ENCODE measurements around the gene HSP90AB1. TPM values are rescaled to one million over a fixed set of nuclear protein-coding genes. Genes with fewer than 3 reads are reported as not detected.

The HSP90AB1 gene
- polyA plus RNA-seq, 1 of the 3 experiments (the other 2 are of a cell fraction): 843 TPM

GRCh38 chr6:44250067-44250717, 3.3 kb downstream of the HSP90AB1 start:
- H2AFZ ChIP-seq (ENCODE audit: low read depth): no peak overlapping the region
- peaks cover 80% of the 10 kb centered on the region for H3K79me2 ChIP-seq (ENCODE audit: insufficient read depth)
- peaks cover 63 to 70% of the 10 kb centered on the region in 2 experiments for H3K36me3 ChIP-seq (replicated peaks in 1 of 2; ENCODE audit: control insufficient read depth in 1 of 2, insufficient read depth in 2 of 2, low read length in 1 of 2)
- WGBS (ENCODE audit: low lambda C conversion rate): 74% methylated on average over 6 of the region's 6 CpGs
- no peak overlapping the region for H3K4me3 ChIP-seq (ENCODE audit: low read depth in 2 of 2, low read length in 1 of 2)
- H3K27me3 ChIP-seq (ENCODE audit: insufficient read depth): no peaks in the 10 kb centered on the region
- H3K4me1 ChIP-seq (ENCODE audit: control insufficient read depth in 1 of 2, insufficient read depth in 2 of 2, low read depth in 1 of 2, low read length in 1 of 2): peaks cover 13 to 39% of the 10 kb centered on the region in 2 experiments; a peak in 3 of 4 replicates
- DNase-seq: no peak
- peaks cover 68% of the 10 kb centered on the region for H3F3A ChIP-seq (replicated peaks; ENCODE audit: insufficient read depth)
- TF ChIP-seq, protein P1, sequence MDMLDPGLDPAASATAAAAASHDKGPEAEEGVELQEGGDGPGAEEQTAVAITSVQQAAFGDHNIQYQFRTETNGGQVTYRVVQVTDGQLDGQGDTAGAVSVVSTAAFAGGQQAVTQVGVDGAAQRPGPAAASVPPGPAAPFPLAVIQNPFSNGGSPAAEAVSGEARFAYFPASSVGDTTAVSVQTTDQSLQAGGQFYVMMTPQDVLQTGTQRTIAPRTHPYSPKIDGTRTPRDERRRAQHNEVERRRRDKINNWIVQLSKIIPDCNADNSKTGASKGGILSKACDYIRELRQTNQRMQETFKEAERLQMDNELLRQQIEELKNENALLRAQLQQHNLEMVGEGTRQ (IDR thresholded peaks at IDR 0.05; ENCODE audit: borderline replicate concordance, low read depth, low read length): no peak
- no peak for TF ChIP-seq FOSL2 (IDR thresholded peaks at IDR 0.05; ENCODE audit: borderline replicate concordance, low read depth)
- TF ChIP-seq MXI1 (IDR thresholded peaks at IDR 0.05; ENCODE audit: low read depth, low read length): no peak
- no peak for TF ChIP-seq TEAD4 (IDR thresholded peaks at IDR 0.05; ENCODE audit: borderline replicate concordance, insufficient read depth)
- TF ChIP-seq REST (IDR thresholded peaks at IDR 0.05; ENCODE audit: low read depth, low read length): no peak
- TF ChIP-seq GABPA (IDR thresholded peaks at IDR 0.05; ENCODE audit: low read depth): no peak
- TF ChIP-seq, protein P2, sequence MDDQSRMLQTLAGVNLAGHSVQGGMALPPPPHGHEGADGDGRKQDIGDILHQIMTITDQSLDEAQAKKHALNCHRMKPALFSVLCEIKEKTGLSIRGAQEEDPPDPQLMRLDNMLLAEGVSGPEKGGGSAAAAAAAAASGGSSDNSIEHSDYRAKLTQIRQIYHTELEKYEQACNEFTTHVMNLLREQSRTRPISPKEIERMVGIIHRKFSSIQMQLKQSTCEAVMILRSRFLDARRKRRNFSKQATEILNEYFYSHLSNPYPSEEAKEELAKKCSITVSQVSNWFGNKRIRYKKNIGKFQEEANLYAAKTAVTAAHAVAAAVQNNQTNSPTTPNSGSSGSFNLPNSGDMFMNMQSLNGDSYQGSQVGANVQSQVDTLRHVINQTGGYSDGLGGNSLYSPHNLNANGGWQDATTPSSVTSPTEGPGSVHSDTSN (IDR thresholded peaks at IDR 0.05): no peak
- TF ChIP-seq POLR2AphosphoS5 (IDR thresholded peaks at IDR 0.05; ENCODE audit: low read depth, low read length): no peak
- TF ChIP-seq ELF1 (IDR thresholded peaks at IDR 0.05): no peak
- TF ChIP-seq NFIC (IDR thresholded peaks at IDR 0.05; ENCODE audit: borderline replicate concordance): no peak
- TF ChIP-seq NRF1 (IDR thresholded peaks at IDR 0.05; ENCODE audit: low read depth, low read length): no peak
- TF ChIP-seq, protein P3, sequence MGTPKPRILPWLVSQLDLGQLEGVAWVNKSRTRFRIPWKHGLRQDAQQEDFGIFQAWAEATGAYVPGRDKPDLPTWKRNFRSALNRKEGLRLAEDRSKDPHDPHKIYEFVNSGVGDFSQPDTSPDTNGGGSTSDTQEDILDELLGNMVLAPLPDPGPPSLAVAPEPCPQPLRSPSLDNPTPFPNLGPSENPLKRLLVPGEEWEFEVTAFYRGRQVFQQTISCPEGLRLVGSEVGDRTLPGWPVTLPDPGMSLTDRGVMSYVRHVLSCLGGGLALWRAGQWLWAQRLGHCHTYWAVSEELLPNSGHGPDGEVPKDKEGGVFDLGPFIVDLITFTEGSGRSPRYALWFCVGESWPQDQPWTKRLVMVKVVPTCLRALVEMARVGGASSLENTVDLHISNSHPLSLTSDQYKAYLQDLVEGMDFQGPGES (IDR thresholded peaks at IDR 0.05; ENCODE audit: low read depth, low read length): no peak
- TF ChIP-seq GATA2 (CRISPR knock-in tag; IDR thresholded peaks at IDR 0.05): no peak
- TF ChIP-seq RAD21 (IDR thresholded peaks at IDR 0.05; ENCODE audit: low read length): no peak
- no peak for TF ChIP-seq RXRA (IDR thresholded peaks at IDR 0.05; ENCODE audit: borderline replicate concordance, low read depth)
- H3K9me2 ChIP-seq: no peaks in the 10 kb centered on the region
- peak overlapping the region in 1 of 2 experiments; percentile 34; a peak in 2 of 4 replicates for H3K27ac ChIP-seq (ENCODE audit: low read depth in 2 of 2, low read length in 1 of 2)
- ChIA-PET CTCF (interaction anchor here (0.6 to 8.1 kb wide), 3 partner anchors 13 to 75 kb away, joined by 3 to 115 read pairs (median 6); no protein-coding TSS in a partner anchor), POLR2A (no interaction called here)
- 0 out of 2 replicates have a peak overlapping the region, but pooled peaks have one; percentile 98 for H3K4me2 ChIP-seq
- no peak overlapping the region for H3K9ac ChIP-seq
- peaks cover 82% of the 10 kb centered on the region for H4K20me1 ChIP-seq (ENCODE audit: insufficient read depth)
- no peaks in the 10 kb centered on the region for H3K9me3 ChIP-seq

Data from SK-N-SH (cell line).